RCC 7860 (cell line): ENCODE results near the gene C2orf42.
"Not testable (repeated sequence)": the region's sequence is repeated elsewhere in the genome, so short reads cannot be mapped to it uniquely, and the experiment has no call there.

ENCODE experiments used
- DNase-seq: peaks from one replicate; pipeline ENCODE4 v3.0.0-alpha.2; 2015; ENCODE audit warnings: low spot score
- FAIRE-seq: peaks from 2 replicates; lab custom pipeline; 2012; peaks lifted over from hg19 to GRCh38; lab: Jason Lieb, UNC

Gene C2orf42

DNA sequence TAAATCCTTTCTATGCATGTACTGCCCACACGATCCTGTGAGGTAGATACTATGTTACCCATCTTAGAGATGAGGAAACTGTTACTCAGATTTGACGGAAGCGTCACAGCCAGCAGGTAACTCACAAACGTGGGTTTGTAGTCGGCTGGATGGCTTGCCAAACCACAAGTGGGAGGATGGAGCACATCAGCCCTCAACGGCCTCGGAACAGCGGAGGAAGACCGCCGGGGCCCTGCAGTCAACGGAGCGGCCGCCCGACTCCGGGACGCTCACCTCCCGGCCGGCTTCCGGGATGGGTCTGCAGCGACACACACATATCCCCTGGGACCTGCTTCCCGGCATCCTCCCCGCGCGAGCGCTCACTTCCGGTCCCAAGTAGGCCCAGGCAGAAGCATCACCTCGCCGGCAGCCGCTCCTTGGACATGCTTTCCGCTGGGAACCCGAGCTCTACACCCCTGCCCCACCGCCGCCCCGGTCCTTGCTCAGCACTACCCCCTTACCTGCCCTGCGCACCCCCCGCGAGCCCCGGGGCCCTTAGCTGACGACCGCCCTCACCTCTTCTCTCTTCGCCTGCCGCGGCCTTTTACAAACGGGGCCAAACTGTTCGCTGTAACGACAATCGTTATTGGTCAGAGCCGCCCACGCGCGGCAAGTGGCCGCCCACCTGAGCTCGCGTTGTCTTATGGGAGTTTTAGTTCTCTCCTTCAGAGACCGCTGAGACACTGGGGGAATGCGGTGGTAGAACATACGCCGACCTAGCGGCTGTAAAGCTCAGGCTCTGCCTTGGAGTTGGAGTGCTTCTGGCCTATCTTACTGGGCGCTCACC is at the start of gene C2orf42:
TSS of gene C2orf42 (minus strand) at position 602 of the 826 bp plus-strand sequence. CDS start 9,034 bp downstream, outside the sequence.
- FAIRE-seq (peak; percentile 74), DNase-seq (peak; percentile 96)

DNA sequence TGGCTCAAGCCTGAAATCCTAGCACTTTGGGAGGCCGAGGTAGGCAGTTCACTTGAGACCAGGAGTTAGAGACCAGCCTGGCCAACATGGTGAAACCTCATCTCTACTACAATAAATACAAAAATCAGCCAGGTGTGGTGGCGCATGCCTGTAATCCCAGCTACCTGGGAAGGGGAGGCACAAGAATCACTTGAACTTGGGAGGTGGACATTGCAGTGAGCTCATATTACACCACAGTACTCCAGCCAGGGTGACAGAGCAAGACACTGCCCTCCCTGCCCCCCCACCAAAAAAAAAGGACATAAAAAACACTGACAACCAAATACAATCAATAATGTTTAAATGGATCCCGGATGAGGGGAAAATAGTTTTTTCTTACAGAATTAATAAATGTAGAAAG is 49.8 kb upstream of the C2orf42 start:
- FAIRE-seq (no peak), DNase-seq (no peak)

GRCh38 chr2:70233926-70234325 is 43.1 kb upstream of the C2orf42 start:
- no peak for DNase-seq
- no peak for FAIRE-seq

GRCh38 chr2:70226781-70227180 is 36.0 kb upstream of the C2orf42 start:
- FAIRE-seq: no peak
- DNase-seq: no peak

DNA sequence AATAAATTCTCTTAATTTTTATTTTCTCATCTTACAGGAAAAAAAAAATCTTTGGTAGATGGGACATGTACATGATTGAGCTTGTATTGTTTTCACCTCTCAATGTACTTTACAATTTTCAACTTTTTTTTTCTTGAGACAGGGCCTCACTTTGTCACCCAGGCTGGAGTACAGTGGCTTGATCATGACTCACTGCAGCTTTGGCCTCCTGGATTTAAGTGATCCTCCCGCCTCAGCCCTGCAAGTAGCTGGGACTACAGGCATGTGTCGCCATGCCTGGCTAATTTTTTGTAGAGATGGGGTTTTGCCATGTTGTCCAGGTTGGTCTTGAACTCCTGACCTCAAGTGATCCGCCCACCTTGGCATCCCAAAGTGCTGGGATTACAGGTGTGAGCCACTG is 32.5 kb upstream of the C2orf42 start:
- FAIRE-seq: peak; percentile 30
- DNase-seq: peak; percentile 38

DNA sequence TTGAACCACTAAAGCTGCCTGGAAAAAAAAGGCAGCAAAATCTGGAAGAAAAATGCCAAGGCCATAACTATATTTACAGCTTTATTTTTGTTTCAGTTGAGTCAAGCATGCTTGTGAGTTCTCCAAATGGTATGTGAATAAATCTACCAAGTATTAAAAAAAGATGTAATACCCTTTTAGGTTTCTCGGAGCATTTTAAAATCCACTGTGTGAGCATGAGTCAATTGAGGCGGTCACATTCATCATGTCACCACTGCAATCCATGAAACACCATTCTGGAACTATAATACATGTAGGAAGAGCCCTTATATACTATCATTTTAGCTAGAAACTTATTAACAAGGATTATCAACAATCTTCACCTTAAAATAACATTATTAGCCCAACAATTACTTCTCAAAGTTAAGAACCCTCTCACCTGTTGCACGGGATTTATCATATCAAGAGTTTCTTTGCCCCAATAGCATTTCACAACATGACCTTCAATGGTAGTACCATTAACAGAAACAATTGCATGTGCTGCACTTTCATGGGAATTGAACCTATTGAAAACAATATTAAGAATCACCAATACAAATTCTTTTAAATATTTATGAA is 24.2 kb upstream of the C2orf42 start:
- DNase-seq (no peak), FAIRE-seq (no peak)

DNA sequence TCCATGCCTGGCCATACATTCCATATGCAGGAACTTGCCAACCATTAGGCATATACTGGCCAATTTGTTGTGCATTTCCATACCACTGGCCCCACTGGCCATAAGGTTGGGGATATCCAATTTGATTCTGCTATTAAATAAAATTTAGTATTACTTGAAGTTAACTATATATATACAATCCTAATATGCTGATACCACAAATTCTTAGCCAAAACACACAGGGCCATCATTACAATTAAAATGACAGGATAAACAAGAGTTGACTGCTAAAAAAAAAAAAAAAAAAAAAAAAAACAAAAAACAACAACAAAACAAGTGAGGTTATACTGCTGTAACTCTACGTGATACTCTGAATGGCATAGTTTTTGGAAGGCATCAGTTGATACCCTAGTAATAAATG is 23.5 kb upstream of the C2orf42 start:
- FAIRE-seq: no peak
- no peak for DNase-seq

GRCh38 chr2:70212298-70212932 is 21.6 kb upstream of the C2orf42 start:
- FAIRE-seq: no peak
- no peak for DNase-seq

- DNase-seq (no peak), FAIRE-seq (peak; percentile 52)
Observed at GRCh38 chr2:70211595-70211994, 20.8 kb upstream of the C2orf42 start.

GRCh38 chr2:70204452-70204851 is 13.6 kb upstream of the C2orf42 start:
- no peak for DNase-seq
- FAIRE-seq: no peak

DNA sequence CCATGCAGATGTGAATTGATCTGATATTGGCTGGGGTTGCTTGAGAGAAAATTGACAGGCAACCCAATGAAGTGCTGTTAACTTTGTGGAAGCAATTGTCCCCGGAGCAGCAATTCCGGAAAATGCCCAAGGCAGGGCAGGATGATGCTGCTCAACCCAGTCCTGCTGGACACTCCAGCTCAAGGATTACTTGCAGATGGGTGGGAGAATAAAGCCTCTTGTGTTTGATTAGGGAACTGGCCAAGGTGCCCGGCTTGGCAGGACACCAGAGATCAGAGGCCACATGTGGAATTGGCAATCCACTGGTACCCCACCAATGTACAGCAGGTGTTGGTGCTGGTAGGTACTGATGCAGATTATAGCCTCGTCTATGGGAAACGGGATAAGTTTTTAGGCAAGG is 12.3 kb upstream of the C2orf42 start:
- FAIRE-seq: no peak
- DNase-seq: no peak

- DNase-seq (no peak), FAIRE-seq (no peak)
Observed at GRCh38 chr2:70202236-70202806, 11.5 kb upstream of the C2orf42 start.

DNA sequence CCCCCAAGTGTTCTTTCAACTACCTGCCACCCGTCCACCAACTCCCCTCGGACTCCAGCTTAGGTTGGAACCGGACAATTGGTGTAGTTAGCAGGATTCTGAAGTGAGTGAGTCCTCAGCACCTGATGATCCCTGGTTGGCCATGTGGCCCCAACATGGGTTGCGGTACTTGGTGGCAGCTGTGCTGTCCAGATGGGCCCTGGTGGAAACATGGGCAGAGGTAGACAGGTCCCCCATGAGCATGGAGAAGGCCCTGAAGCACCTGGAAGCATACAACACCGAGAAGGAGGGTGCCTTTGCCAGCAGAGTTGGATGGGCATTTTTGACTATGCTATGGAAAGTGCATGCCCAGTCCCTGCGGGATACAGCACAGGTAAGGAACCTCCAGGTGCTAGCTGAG is 11.0 kb upstream of the C2orf42 start:
- FAIRE-seq (no peak), DNase-seq (no peak)

GRCh38 chr2:70201225-70201768 is 10.5 kb upstream of the C2orf42 start:
- DNase-seq (no peak), FAIRE-seq (no peak)

DNA sequence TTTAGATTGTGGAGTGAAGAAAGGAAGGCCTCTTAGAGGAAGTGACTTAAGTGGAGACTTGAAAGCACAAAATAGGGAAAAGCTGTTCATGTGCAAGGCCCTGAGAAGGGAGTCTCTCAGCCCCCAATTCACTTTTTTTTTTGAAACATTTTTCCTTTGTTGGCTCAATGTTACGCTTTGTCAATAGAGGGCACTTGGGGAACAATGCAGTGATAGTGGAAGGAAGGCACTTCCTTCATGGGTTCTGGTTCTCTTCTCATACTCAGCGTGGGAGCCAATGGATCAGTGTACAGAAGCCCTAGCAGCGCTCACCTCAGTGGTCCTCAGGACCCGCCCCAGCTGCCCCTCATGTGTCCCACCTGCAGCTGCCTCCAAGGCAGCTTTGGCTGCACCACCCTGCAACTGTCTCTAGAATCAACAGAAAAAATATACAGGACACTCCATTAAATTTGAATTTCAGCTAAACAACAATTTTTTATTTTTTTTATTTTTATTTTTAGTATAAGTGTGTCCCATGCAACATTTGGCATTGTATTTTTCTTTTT is 8.6 kb upstream of the C2orf42 start:
- no peak for FAIRE-seq
- DNase-seq: no peak

- no peak for FAIRE-seq
Observed at GRCh38 chr2:70192516-70192915, 1.7 kb upstream of the C2orf42 start.

DNA sequence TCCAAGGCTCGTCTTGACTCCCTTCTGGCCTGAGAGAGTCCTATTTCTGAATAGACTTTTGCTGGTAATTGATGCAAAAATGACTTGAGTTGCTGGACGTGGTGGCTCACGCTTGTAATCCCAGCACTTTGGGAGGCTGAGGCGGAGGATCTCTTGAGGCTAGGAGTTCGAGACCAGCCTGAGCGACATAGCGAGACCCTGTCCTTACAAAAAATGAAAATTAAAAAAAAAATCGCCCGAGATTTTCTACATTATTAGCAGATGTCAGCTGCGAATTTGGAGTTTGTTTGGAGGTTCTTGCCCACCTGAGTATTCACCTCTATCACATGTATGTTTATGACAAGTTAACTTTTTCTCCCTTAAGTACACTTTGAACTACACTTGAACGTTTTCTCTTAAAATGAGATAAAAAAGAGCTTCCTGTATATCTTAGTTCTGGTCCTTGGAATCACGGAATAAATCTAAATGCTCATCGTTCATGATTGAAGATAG is 471 bp upstream of the C2orf42 start:
- FAIRE-seq (no peak), DNase-seq (no peak)

More at GRCh38 chr2:70192516-70192915, 1.7 kb upstream of the C2orf42 start:
- no peak for DNase-seq

DNA sequence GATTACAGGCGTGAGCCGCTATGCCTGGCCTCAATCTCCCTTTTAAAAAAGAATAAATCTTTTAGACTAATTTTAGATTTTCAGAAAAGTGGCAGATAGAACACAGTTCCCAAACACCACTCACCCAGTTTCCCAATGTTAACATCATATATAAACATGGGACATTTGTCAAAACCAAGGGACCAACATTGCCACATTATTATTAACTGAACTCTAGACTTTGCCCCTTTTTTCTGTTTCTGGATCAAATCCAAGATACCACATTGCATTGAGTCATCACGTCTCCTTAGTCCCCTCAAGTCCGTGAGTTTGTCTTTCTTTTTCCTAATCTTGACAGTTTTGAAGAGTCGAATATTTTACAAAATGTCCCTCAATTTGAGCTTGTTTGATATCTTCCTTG is 2.4 kb downstream of the C2orf42 start:
- no peak for DNase-seq
- FAIRE-seq: no peak

DNA sequence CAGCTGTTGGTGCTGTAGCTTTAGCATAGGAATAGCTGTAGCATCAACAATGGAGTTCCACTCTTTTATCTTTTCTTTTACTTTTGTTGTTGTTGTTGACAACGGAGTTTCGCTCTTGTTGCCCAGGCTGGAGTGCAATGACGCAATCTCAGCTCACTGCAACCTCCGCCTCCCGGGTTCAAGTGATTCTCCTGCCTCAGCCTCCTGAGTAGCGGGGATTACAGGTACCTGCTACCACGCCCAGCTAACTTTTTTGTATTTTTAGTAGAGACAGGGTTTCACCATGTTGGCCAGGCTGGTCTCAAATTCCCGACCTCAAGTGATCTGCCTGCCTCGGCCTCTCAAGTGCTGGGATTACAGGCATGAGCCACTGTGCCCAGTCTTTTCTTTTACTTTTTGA is 3.6 kb downstream of the C2orf42 start:
- not testable (repeated sequence) for DNase-seq, FAIRE-seq

GRCh38 chr2:70182689-70183088 is 8.1 kb downstream of the C2orf42 start:
- no peak for DNase-seq
- FAIRE-seq: no peak
